IMR-90 (cell line): ENCODE results near the gene LDLRAD4. TPM values are rescaled to one million over a fixed set of nuclear protein-coding genes. Genes with fewer than 3 reads are reported as not detected.

Source experiments
- ATAC-seq: fragments of 200-7000 bp; cut with Tn5 transposase; 2 replicates; pipeline ENCODE4 v1.9.1; 2020; ENCODE audit warnings: low read depth, mild to moderate bottlenecking, moderate library complexity
- BruUV-seq: library from RNA; stranded (reverse); fragments of 400-500 nt; replicated peaks from 2 replicates; lab custom pipeline; 2021; lab: Mats Ljungman, UMichigan
- CTCF ChIA-PET: fragments of 300-600 bp; formaldehyde crosslinking; extraction: SDS; loops from one replicate; lab custom pipeline; 2021; ENCODE audit warnings: antibody characterized with exemption; lab: Yijun Ruan, JAX
- POLR2A ChIA-PET: fragments of 300-600 bp; sonication (Branson Sonifier 250); formaldehyde crosslinking; loops from one replicate; lab custom pipeline; 2022; ENCODE audit warnings: antibody characterized with exemption; ENCODE audit not compliant: unreplicated experiment; lab: Charles Lee
- DNase-seq: peaks from one replicate; pipeline ENCODE4 v3.0.0; 2013
- H2AFZ ChIP-seq: replicated peaks from 2 replicates; pipeline ENCODE3; 2013; ENCODE audit warnings: low read length, mild to moderate bottlenecking; ENCODE audit not compliant: poor library complexity
- H2AK5ac ChIP-seq: 2 replicates; pipeline ENCODE4 v1.6.1; 2013; ENCODE audit warnings: low read depth, low read length, inconsistent platforms
- H2AK9ac ChIP-seq: replicated peaks from 2 replicates; pipeline ENCODE3; 2013; ENCODE audit warnings: mild to moderate bottlenecking, low read depth, low read length, moderate library complexity; ENCODE audit not compliant: poor library complexity
- H2BK120ac ChIP-seq: 2 replicates; pipeline ENCODE4 v1.6.1; 2013; ENCODE audit warnings: low read depth, low read length, inconsistent platforms
- H2BK15ac ChIP-seq: 3 replicates; pipeline ENCODE4 v1.6.1; 2013; ENCODE audit warnings: low read depth, low read length, inconsistent platforms
- H2BK20ac ChIP-seq: 2 replicates; pipeline ENCODE4 v1.6.1; 2013; ENCODE audit warnings: low read depth, mild to moderate bottlenecking, inconsistent platforms, low read length, moderate library complexity
- H2BK5ac ChIP-seq: 2 replicates; pipeline ENCODE4 v1.6.1; 2013; ENCODE audit warnings: mild to moderate bottlenecking, low read depth, low read length, inconsistent platforms; ENCODE audit not compliant: poor library complexity, severe bottlenecking
- H3K14ac ChIP-seq: replicated peaks from 2 replicates; pipeline ENCODE4 v1.6.1; 2013; ENCODE audit warnings: low read depth, low read length, inconsistent platforms
- H3K18ac ChIP-seq: 2 replicates; pipeline ENCODE4 v1.6.1; 2013; ENCODE audit warnings: low read depth, low read length, control low read depth
- H3K23ac ChIP-seq: 2 replicates; pipeline ENCODE4 v1.6.1; 2013; ENCODE audit warnings: low read depth, low read length, inconsistent platforms
- H3K27ac ChIP-seq: 2 replicates; pipeline ENCODE4 v1.5.1; 2013; ENCODE audit warnings: mild to moderate bottlenecking, control low read depth, low read length; ENCODE audit not compliant: insufficient read depth
- H3K27me3 ChIP-seq: 2 replicates; pipeline ENCODE4 v1.6.1; 2013; ENCODE audit warnings: low read length; ENCODE audit not compliant: control insufficient read depth, insufficient read depth
- H3K36me3 ChIP-seq: 2 replicates; pipeline ENCODE4 v1.6.1; 2013; ENCODE audit warnings: low read length, mixed read lengths; ENCODE audit not compliant: control insufficient read depth, insufficient read depth
- H3K4ac ChIP-seq: 2 replicates; pipeline ENCODE4 v1.6.1; 2013; ENCODE audit warnings: low read depth, low read length, inconsistent platforms
- H3K4me1 ChIP-seq: 2 replicates; pipeline ENCODE4 v1.6.1; 2013; ENCODE audit warnings: low read length, mixed read lengths; ENCODE audit not compliant: control insufficient read depth, insufficient read depth
- H3K4me2 ChIP-seq: 2 replicates; pipeline ENCODE4 v1.6.1; 2013; ENCODE audit warnings: low read depth, mild to moderate bottlenecking, control low read depth, low read length, moderate library complexity
- H3K4me3 ChIP-seq: 2 replicates; pipeline ENCODE4 v1.5.1; 2013; ENCODE audit warnings: low read depth, mild to moderate bottlenecking, control low read depth, low read length, moderate library complexity; ENCODE audit not compliant: insufficient read depth
- H3K56ac ChIP-seq: 2 replicates; pipeline ENCODE4 v1.6.1; 2013; ENCODE audit warnings: low read length, inconsistent platforms; ENCODE audit not compliant: insufficient read depth; ENCODE audit errors: extremely low read depth
- H3K79me1 ChIP-seq, 2 experiments: 2 replicates each; pipeline ENCODE4 v1.6.1; 2013; ENCODE audit warnings: low read length in 2 of 2, inconsistent platforms in 1 of 2, low read depth in 1 of 2
- H3K9ac ChIP-seq: 2 replicates; pipeline ENCODE4 v1.6.1; 2013; ENCODE audit warnings: low read depth, low read length, control low read depth
- H3K9me1 ChIP-seq: 2 replicates; pipeline ENCODE4 v1.6.1; 2013; ENCODE audit warnings: low read length, inconsistent platforms; ENCODE audit not compliant: insufficient read depth
- H3K9me3 ChIP-seq: 2 replicates; pipeline ENCODE4 v1.6.1; 2013; ENCODE audit warnings: low read length; ENCODE audit not compliant: control insufficient read depth, insufficient read depth
- H4K20me1 ChIP-seq: 2 replicates; pipeline ENCODE4 v1.6.1; 2013; ENCODE audit warnings: low read length, inconsistent platforms; ENCODE audit not compliant: insufficient read depth
- H4K5ac ChIP-seq: 2 replicates; pipeline ENCODE4 v1.6.1; 2013; ENCODE audit warnings: mild to moderate bottlenecking, low read depth, low read length, control low read depth
- H4K8ac ChIP-seq, 2 experiments: 2 replicates each; pipeline ENCODE4 v1.6.1; 2013; ENCODE audit warnings: low read depth in 2 of 2, low read length in 2 of 2, control low read depth in 1 of 2, inconsistent platforms in 1 of 2
- H4K91ac ChIP-seq: 2 replicates; pipeline ENCODE4 v1.6.1; 2013; ENCODE audit warnings: low read depth, low read length, inconsistent platforms; ENCODE audit not compliant: insufficient read depth
- BHLHE40 ChIP-seq: fragments of 150-350 bp; IDR thresholded peaks from 2 replicates; pipeline ENCODE4 v1.6.1; 2016; ENCODE audit warnings: mild to moderate bottlenecking, low read depth, low read length
- CEBPB ChIP-seq: IDR thresholded peaks from 2 replicates; pipeline ENCODE4 v1.6.1; 2012; ENCODE audit warnings: low read depth, low read length, improper control_type of control experiment
- CHD1 ChIP-seq: IDR thresholded peaks from 2 replicates; pipeline ENCODE4 v1.6.1; 2012; ENCODE audit warnings: low read depth, low read length, improper control_type of control experiment
- CTCF ChIP-seq: conservative IDR thresholded peaks from 2 replicates; pipeline ENCODE4 v1.5.1; 2012; ENCODE audit warnings: mild to moderate bottlenecking, low read depth, low read length, improper control_type of control experiment
- ELK1 ChIP-seq: fragments of 150-350 bp; IDR thresholded peaks from 2 replicates; pipeline ENCODE4 v1.6.1; 2016; ENCODE audit warnings: low read depth, mild to moderate bottlenecking, low read length, moderate library complexity, borderline replicate concordance
- FOS ChIP-seq: fragments of 150-350 bp; IDR thresholded peaks from 2 replicates; pipeline ENCODE4 v1.6.1; 2016; ENCODE audit warnings: low read depth, low read length
- MAFK ChIP-seq: IDR thresholded peaks from 2 replicates; pipeline ENCODE4 v1.6.1; 2012; ENCODE audit warnings: low read depth, low read length, improper control_type of control experiment
- MAZ ChIP-seq: IDR thresholded peaks from 2 replicates; pipeline ENCODE4 v1.6.1; 2012; ENCODE audit warnings: low read depth, mild to moderate bottlenecking, low read length, improper control_type of control experiment, moderate library complexity, borderline replicate concordance
- MXI1 ChIP-seq: IDR thresholded peaks from 2 replicates; pipeline ENCODE4 v1.6.1; 2012; ENCODE audit warnings: low read depth, mild to moderate bottlenecking, low read length, moderate library complexity, borderline replicate concordance
- NFE2L2 ChIP-seq: fragments of 150-350 bp; IDR thresholded peaks from 2 replicates; pipeline ENCODE4 v1.6.1; 2016; ENCODE audit warnings: low read depth, mild to moderate bottlenecking, low read length
- POLR2A ChIP-seq: IDR thresholded peaks from 2 replicates; pipeline ENCODE4 v1.6.1; 2012; ENCODE audit warnings: mild to moderate bottlenecking, low read depth, low read length
- RAD21 ChIP-seq: IDR thresholded peaks from 2 replicates; pipeline ENCODE4 v1.6.1; 2012; ENCODE audit warnings: low read length, improper control_type of control experiment
- RCOR1 ChIP-seq: IDR thresholded peaks from 2 replicates; pipeline ENCODE4 v1.6.1; 2012; ENCODE audit warnings: mild to moderate bottlenecking, low read length, improper control_type of control experiment; ENCODE audit not compliant: insufficient replicate concordance
- RFX5 ChIP-seq: IDR thresholded peaks from 2 replicates; pipeline ENCODE4 v1.8.0; 2012; ENCODE audit warnings: low read depth, mild to moderate bottlenecking, low read length, moderate library complexity
- SMC3 ChIP-seq: fragments of 150-350 bp; IDR thresholded peaks from 2 replicates; pipeline ENCODE4 v1.6.1; 2016; ENCODE audit warnings: low read depth, mild to moderate bottlenecking, antibody characterized with exemption, low read length, moderate library complexity
- USF2 ChIP-seq: fragments of 150-350 bp; IDR thresholded peaks from 2 replicates; pipeline ENCODE4 v1.6.1; 2017; ENCODE audit warnings: mild to moderate bottlenecking, antibody characterized with exemption, low read length, low read depth
- WGBS, 2 experiments: methylation state at CpG; one replicate each; pipeline versions ENCODE4 v1.1.5 to v1.1.7; 2013; ENCODE audit warnings: missing lambda C conversion rate in 2 of 2; ENCODE audit not compliant: insufficient read length in 1 of 2; ENCODE audit errors: extremely low coverage in 2 of 2; 5-methylcytosine and 5-hydroxymethylcytosine counted together
- dilution Hi-C: fragments of 300-500 bp; cut with HindIII; formaldehyde crosslinking; loops from one replicate; pipeline ENCODE4 v1.14.3; 2018; ENCODE audit warnings: low sequenced_read_pairs; ENCODE audit not compliant: unreplicated experiment
- in situ Hi-C: fragments of 300-500 bp; cut with MboI; formaldehyde crosslinking; loops from 3 replicates; pipeline ENCODE4 v1.14.3; 2019; ENCODE audit warnings: low sequenced_read_pairs, inconsistent platforms, mixed read lengths
- intact Hi-C: fragments of 100-400 bp; cut with micrococcal nuclease; formaldehyde crosslinking; loops from 2 replicates; pipeline ENCODE4 v1.10.0; 2022
- polyA plus RNA-seq, 3 experiments: library from polyadenylated mRNA; depleted of rRNA; stranded (reverse); fragments of >200 nt; gene quantifications; 2 replicates each; pipeline ENCODE4 v1.2.3, GENCODE V29; 2012; ENCODE audit warnings: low replicate concordance in 1 of 3
- total RNA-seq: library from RNA; depleted of rRNA; stranded (reverse); fragments of >200 nt; gene quantifications from 2 replicates; pipeline ENCODE4 v1.2.3, GENCODE V29; 2012

Gene LDLRAD4
- total and polyA plus RNA-seq, 2 of the 4 experiments (the other 2 are of a cell fraction) = not detected

- dilution Hi-C loops (no loop called here), in situ Hi-C loops (no loop called here), intact Hi-C loops (no loop called here)
- Histone ChIP-seq H4K5ac (no peak overlapping the region), H3K9ac (no peak overlapping the region), H2AK9ac (no peak overlapping the region), H3K14ac (no peak overlapping the region), H3K4me1 (no peaks in the 10 kb centered on the region), H2BK120ac (no peak overlapping the region), H3K4ac (no peak overlapping the region), H3K18ac (no peak overlapping the region), H3K27ac (no peak overlapping the region), H2BK20ac (no peak overlapping the region), H3K23ac (no peak overlapping the region), H3K36me3 (no peaks in the 10 kb centered on the region), H3K4me3 (no peak overlapping the region), H3K9me3 (no peaks in the 10 kb centered on the region), H2AK5ac (no peak overlapping the region), H2BK5ac (no peak overlapping the region), H2BK15ac (no peak overlapping the region), H3K27me3 (no peaks in the 10 kb centered on the region; the same call in 1 of the 2 replicates), H3K56ac (no peak overlapping the region), H4K8ac (no peak overlapping the region), H4K91ac (no peak overlapping the region), H4K20me1 (no peaks in the 10 kb centered on the region), H3K79me1 (no peaks in the 10 kb centered on the region), H3K9me1 (no peaks in the 10 kb centered on the region), H2AFZ (no peak overlapping the region), H3K4me2 (no peak overlapping the region)
- BruUV-seq = no TSS peak
- TF ChIP-seq BHLHE40 (no peak), POLR2A (no peak), MAFK (no peak), USF2 (no peak), ELK1 (no peak), SMC3 (no peak), CHD1 (no peak), MXI1 (no peak), CEBPB (no peak), FOS (no peak), CTCF (no peak), NFE2L2 (no peak), RCOR1 (no peak), RAD21 (no peak), RFX5 (no peak), MAZ (no peak)
- CTCF ChIA-PET = no interaction called here
- ATAC-seq = no peak
- POLR2A ChIA-PET = no interaction called here
- no peak for DNase-seq
- WGBS, 2 experiments = 100% methylated on average over 1 of the region's 10 CpGs; no CpG with 5 or more reads in 1 of the 2 experiments
These were observed 252.1 kb downstream of the LDLRAD4 start for GRCh38 chr18:13470516-13471197.
